Measurements from ENCODE around the gene CCM2L.

CCM2L gene

GRCh38 chr20:32068174-32068573 is 57.9 kb downstream of the CCM2L start:
- peaks cover 11% of the 10 kb centered on the region; the same call in 1 of the 2 replicates for H3K4me1 ChIP-seq (ENCODE audit: insufficient read depth, low read length)
- H3K36me3 ChIP-seq (ENCODE audit: insufficient read depth, low read length): no peaks in the 10 kb centered on the region
- H3K9me3 ChIP-seq (ENCODE audit: control insufficient read depth, insufficient read depth, low read length): no peaks in the 10 kb centered on the region
- no peak overlapping the region for H3K9ac ChIP-seq (ENCODE audit: low read depth, low read length)

GRCh38 chr20:32069711-32070110 is 59.5 kb downstream of the CCM2L start:
- no peaks in the 10 kb centered on the region for H3K9me3 ChIP-seq (ENCODE audit: control insufficient read depth, insufficient read depth, low read length)
- H3K9ac ChIP-seq (ENCODE audit: low read depth, low read length): no peak overlapping the region
- peaks cover 11% of the 10 kb centered on the region; the same call in 1 of the 2 replicates for H3K4me1 ChIP-seq (ENCODE audit: insufficient read depth, low read length)
- H3K36me3 ChIP-seq (ENCODE audit: insufficient read depth, low read length): no peaks in the 10 kb centered on the region

GRCh38 chr20:32070282-32070681 is 60.0 kb downstream of the CCM2L start:
- peaks cover 11% of the 10 kb centered on the region; the same call in 1 of the 2 replicates for H3K4me1 ChIP-seq (ENCODE audit: insufficient read depth, low read length)
- no peak overlapping the region for H3K9ac ChIP-seq (ENCODE audit: low read depth, low read length)
- no peaks in the 10 kb centered on the region for H3K9me3 ChIP-seq (ENCODE audit: control insufficient read depth, insufficient read depth, low read length)
- no peaks in the 10 kb centered on the region for H3K36me3 ChIP-seq (ENCODE audit: insufficient read depth, low read length)

GRCh38 chr20:32070690-32071213 is 60.5 kb downstream of the CCM2L start:
- H3K9ac ChIP-seq (ENCODE audit: low read depth, low read length): no peak overlapping the region
- H3K4me1 ChIP-seq (ENCODE audit: insufficient read depth, low read length): peaks cover 8% of the 10 kb centered on the region; the same call in 1 of the 2 replicates
- no peaks in the 10 kb centered on the region for H3K9me3 ChIP-seq (ENCODE audit: control insufficient read depth, insufficient read depth, low read length)
- no peaks in the 10 kb centered on the region for H3K36me3 ChIP-seq (ENCODE audit: insufficient read depth, low read length)

GRCh38 chr20:32071395-32072167 is 61.3 kb downstream of the CCM2L start:
- Histone ChIP-seq H3K4me1 (ENCODE audit: insufficient read depth, low read length) (peaks cover 6% of the 10 kb centered on the region; the same call in 1 of the 2 replicates), H3K9ac (ENCODE audit: low read depth, low read length) (no peak overlapping the region)

GRCh38 chr20:32072168-32072750 is 62.0 kb downstream of the CCM2L start:
- H3K9me3 ChIP-seq (ENCODE audit: control insufficient read depth, insufficient read depth, low read length): no peaks in the 10 kb centered on the region
- no peak overlapping the region for H3K9ac ChIP-seq (ENCODE audit: low read depth, low read length)
- H3K4me1 ChIP-seq (ENCODE audit: insufficient read depth, low read length): peaks cover 3% of the 10 kb centered on the region; the same call in 1 of the 2 replicates
- H3K36me3 ChIP-seq (ENCODE audit: insufficient read depth, low read length): no peaks in the 10 kb centered on the region

More at GRCh38 chr20:32071395-32072167, 61.3 kb downstream of the CCM2L start:
- Histone ChIP-seq H3K36me3 (ENCODE audit: insufficient read depth, low read length) (no peaks in the 10 kb centered on the region), H3K9me3 (ENCODE audit: control insufficient read depth, insufficient read depth, low read length) (no peaks in the 10 kb centered on the region)

- Histone ChIP-seq H3K9me3 (ENCODE audit: control insufficient read depth, insufficient read depth, low read length) (no peaks in the 10 kb centered on the region), H3K9ac (ENCODE audit: low read depth, low read length) (no peak overlapping the region), H3K36me3 (ENCODE audit: insufficient read depth, low read length) (no peaks in the 10 kb centered on the region), H3K4me1 (ENCODE audit: insufficient read depth, low read length) (no peaks in the 10 kb centered on the region)
These were observed 65.3 kb downstream of the CCM2L start for GRCh38 chr20:32075534-32075933.

GRCh38 chr20:32077190-32077589 is 67.0 kb downstream of the CCM2L start:
- H3K36me3 ChIP-seq (ENCODE audit: insufficient read depth, low read length): no peaks in the 10 kb centered on the region
- H3K9me3 ChIP-seq (ENCODE audit: control insufficient read depth, insufficient read depth, low read length): no peaks in the 10 kb centered on the region
- H3K9ac ChIP-seq (ENCODE audit: low read depth, low read length): no peak overlapping the region
- H3K4me1 ChIP-seq (ENCODE audit: insufficient read depth, low read length): no peaks in the 10 kb centered on the region

GRCh38 chr20:32078322-32078721 is 68.1 kb downstream of the CCM2L start:
- Histone ChIP-seq H3K9me3 (ENCODE audit: control insufficient read depth, insufficient read depth, low read length) (no peaks in the 10 kb centered on the region), H3K36me3 (ENCODE audit: insufficient read depth, low read length) (no peaks in the 10 kb centered on the region), H3K4me1 (ENCODE audit: insufficient read depth, low read length) (no peaks in the 10 kb centered on the region), H3K9ac (ENCODE audit: low read depth, low read length) (no peak overlapping the region)

- no peaks in the 10 kb centered on the region for H3K4me1 ChIP-seq (ENCODE audit: insufficient read depth, low read length)
- H3K9me3 ChIP-seq (ENCODE audit: control insufficient read depth, insufficient read depth, low read length): no peaks in the 10 kb centered on the region
- no peaks in the 10 kb centered on the region for H3K36me3 ChIP-seq (ENCODE audit: insufficient read depth, low read length)
- H3K9ac ChIP-seq (ENCODE audit: low read depth, low read length): no peak overlapping the region
These were observed 68.6 kb downstream of the CCM2L start for GRCh38 chr20:32078791-32079190.

GRCh38 chr20:32079655-32080109 is 69.4 kb downstream of the CCM2L start:
- Histone ChIP-seq H3K9me3 (ENCODE audit: control insufficient read depth, insufficient read depth, low read length) (no peaks in the 10 kb centered on the region), H3K36me3 (ENCODE audit: insufficient read depth, low read length) (no peaks in the 10 kb centered on the region), H3K9ac (ENCODE audit: low read depth, low read length) (no peak overlapping the region), H3K4me1 (ENCODE audit: insufficient read depth, low read length) (no peaks in the 10 kb centered on the region)

- no peaks in the 10 kb centered on the region for H3K36me3 ChIP-seq (ENCODE audit: insufficient read depth, low read length)
- H3K9ac ChIP-seq (ENCODE audit: low read depth, low read length): no peak overlapping the region
- no peaks in the 10 kb centered on the region for H3K9me3 ChIP-seq (ENCODE audit: control insufficient read depth, insufficient read depth, low read length)
- H3K4me1 ChIP-seq (ENCODE audit: insufficient read depth, low read length): no peaks in the 10 kb centered on the region
These were observed 70.5 kb downstream of the CCM2L start for GRCh38 chr20:32080783-32081182.
